Right cardiac atrium (tissue), 5 donors: Measurements from ENCODE around the gene SLC43A1. TPM values are rescaled to one million over a fixed set of nuclear protein-coding genes. Genes with fewer than 3 reads are reported as not detected.
A peak's percentile ranks its signal among the peaks of the same experiment; 100 is the strongest.

Source experiments
- ATAC-seq, 2 donors: fragments of 200-7000 bp; cut with Tn5 transposase; one replicate each; pipeline versions ENCODE4 v1.8.0 to v1.9.1; 2020; ENCODE audit warnings: moderate library complexity in 2 of 2, mild to moderate bottlenecking in 1 of 2
- DNase-seq, 3 donors: peaks; one replicate each; pipeline ENCODE4 v3.0.0-alpha.2; 2020
- H3K27ac ChIP-seq: one replicate; pipeline ENCODE4 v1.5.1; 2013; ENCODE audit warnings: mild to moderate bottlenecking, low read length, control low read depth, moderate library complexity
- H3K27me3 ChIP-seq: one replicate; pipeline ENCODE4 v1.6.1; 2013; ENCODE audit not compliant: control insufficient read depth, insufficient read depth
- H3K4me1 ChIP-seq: one replicate; pipeline ENCODE4 v1.6.1; 2013; ENCODE audit warnings: low read length; ENCODE audit not compliant: control insufficient read depth, insufficient read depth
- H3K4me3 ChIP-seq: one replicate; pipeline ENCODE4 v1.5.1; 2013; ENCODE audit warnings: low read length, control low read depth
- H3K9me3 ChIP-seq: one replicate; pipeline ENCODE4 v1.6.1; 2013; ENCODE audit warnings: low read length; ENCODE audit not compliant: control insufficient read depth
- WGBS: extraction: QIAGEN DNeasy Blood & Tissue Kit; methylation state at CpG from one replicate; pipeline ENCODE4 v1.1.7; 2013; 5-methylcytosine and 5-hydroxymethylcytosine counted together
- intact Hi-C, 4 donors: fragments of 100-400 bp; cut with DNase I; formaldehyde crosslinking; loops; one replicate each; pipeline versions ENCODE4 v1.11.0 to v1.14.0; 2022 to 2023
- polyA plus RNA-seq: library from polyadenylated mRNA; stranded (reverse); fragments of 200-250 nt; gene quantifications from one replicate; pipeline ENCODE4 v1.2.3, GENCODE V29; 2013
- total RNA-seq, 4 donors: library from RNA; stranded (reverse); fragmentation: NEBNext Ultra II Directional; extraction: Animal tissue kit (Norgen Biotek cat#: 25700); gene quantifications; one replicate each; pipeline ENCODE4 v1.2.1, GENCODE V29; 2021
- donor health status: healthy with polysubstance abuse.
- donor health status: DM: no; HTN: yes; CAD: no.
- donor health status: DM: no; HTN: no; CAD: no.
- donor health status: DM: no; HTN: yes; CAD: no; lungs with severe emphysema.
- donor health status: DM: yes; HTN: yes; CAD: no.

Gene SLC43A1
- total and polyA plus RNA-seq, 5 donors: 3.4 to 10.0 (median 8.6) TPM

GRCh38 chr11:57527056-57527631, 11.6 kb upstream of the SLC43A1 start:
- Histone ChIP-seq H3K4me1 (no peaks in the 10 kb centered on the region), H3K9me3 (no peaks in the 10 kb centered on the region), H3K27ac (no peak overlapping the region), H3K4me3 (no peak overlapping the region), H3K27me3 (no peaks in the 10 kb centered on the region)
- WGBS: 16% methylated on average over 7 of the region's 7 CpGs
- ATAC-seq (no peak), DNase-seq (peak; percentile 65 to 90 (median 79))
- intact Hi-C loops: loop anchor here (2.0 to 5.0 kb wide), 5 partner anchors 32 to 180 kb away; no protein-coding TSS in a partner anchor

GRCh38 chr11:57523419-57523818, 7.9 kb upstream of the SLC43A1 start:
- Histone ChIP-seq H3K27me3 (no peaks in the 10 kb centered on the region), H3K4me1 (no peaks in the 10 kb centered on the region), H3K27ac (no peak overlapping the region), H3K4me3 (no peak overlapping the region), H3K9me3 (no peaks in the 10 kb centered on the region)
- ATAC-seq (no peak), DNase-seq (no peak)
- intact Hi-C loops: no loop called here
- WGBS: 92% methylated on average over 4 of the region's 4 CpGs

- intact Hi-C loops: no loop called here
- WGBS: 84% methylated on average over 2 of the region's 2 CpGs
- no peak for DNase-seq
- Histone ChIP-seq H3K27me3 (no peaks in the 10 kb centered on the region), H3K4me1 (no peaks in the 10 kb centered on the region), H3K27ac (no peak overlapping the region), H3K9me3 (no peaks in the 10 kb centered on the region), H3K4me3 (no peak overlapping the region)
- ATAC-seq: no peak
Observed at GRCh38 chr11:57521116-57521515, 5.6 kb upstream of the SLC43A1 start.

- H3K27ac ChIP-seq: no peak overlapping the region
- WGBS: 22% methylated on average over 5 of the region's 5 CpGs
- intact Hi-C loops: no loop called here
- no peaks in the 10 kb centered on the region for H3K9me3 ChIP-seq
- H3K4me3 ChIP-seq: peak overlapping the region; percentile 80
- DNase-seq (no peak), ATAC-seq (no peak)
- no peaks in the 10 kb centered on the region for H3K27me3 ChIP-seq
- H3K4me1 ChIP-seq: no peaks in the 10 kb centered on the region
Observed at GRCh38 chr11:57516061-57516443, 550 bp upstream of the SLC43A1 start.

- under 1% methylated on average over 57 of the region's 57 CpGs for WGBS
- Histone ChIP-seq H3K9me3 (no peaks in the 10 kb centered on the region), H3K27me3 (no peaks in the 10 kb centered on the region), H3K27ac (peak overlapping the region; percentile 22), H3K4me3 (peak overlapping the region; percentile 80), H3K4me1 (no peaks in the 10 kb centered on the region)
- peak; percentile 77 to 81 for ATAC-seq
- intact Hi-C loops: no loop called here
- DNase-seq: peak; percentile 61 to 89 (median 88)
Observed at GRCh38 chr11:57514538-57515331, 767 bp downstream of the SLC43A1 start.

GRCh38 chr11:57513911-57514537, 1.5 kb downstream of the SLC43A1 start:
- intact Hi-C loops: no loop called here
- WGBS: 10% methylated on average over 35 of the region's 35 CpGs

GRCh38 chr11:57513452-57513795, 2.1 kb downstream of the SLC43A1 start:
- Histone ChIP-seq H3K27ac (no peak overlapping the region), H3K27me3 (no peaks in the 10 kb centered on the region)
- intact Hi-C loops: no loop called here

More at GRCh38 chr11:57513911-57514537, 1.5 kb downstream of the SLC43A1 start:
- peak; percentile 73 to 75 for ATAC-seq
- Histone ChIP-seq H3K27ac (no peak overlapping the region), H3K9me3 (no peaks in the 10 kb centered on the region), H3K27me3 (no peaks in the 10 kb centered on the region), H3K4me3 (peak overlapping the region; percentile 80), H3K4me1 (no peaks in the 10 kb centered on the region)
- peak; percentile 50 to 82 (median 79) for DNase-seq

GRCh38 chr11:57512646-57513451, 2.7 kb downstream of the SLC43A1 start:
- intact Hi-C loops: no loop called here
- no peaks in the 10 kb centered on the region for H3K9me3 ChIP-seq
- H3K27ac ChIP-seq: no peak overlapping the region
- no peaks in the 10 kb centered on the region for H3K4me1 ChIP-seq
- ATAC-seq: no peak
- WGBS: 81% methylated on average over 12 of the region's 12 CpGs
- no peaks in the 10 kb centered on the region for H3K27me3 ChIP-seq
- no peak overlapping the region for H3K4me3 ChIP-seq
- no peak for DNase-seq

More at GRCh38 chr11:57513452-57513795, 2.1 kb downstream of the SLC43A1 start:
- Histone ChIP-seq H3K4me1 (no peaks in the 10 kb centered on the region), H3K9me3 (no peaks in the 10 kb centered on the region), H3K4me3 (no peak overlapping the region)
- 27% methylated on average over 1 of the region's 1 CpG for WGBS
- no peak for ATAC-seq
- DNase-seq: no peak

GRCh38 chr11:57511741-57512430, 3.6 kb downstream of the SLC43A1 start:
- H3K27ac ChIP-seq: no peak overlapping the region
- H3K4me1 ChIP-seq: no peaks in the 10 kb centered on the region
- ATAC-seq (no peak), DNase-seq (no peak)
- no peak overlapping the region for H3K4me3 ChIP-seq
- intact Hi-C loops: no loop called here
- no peaks in the 10 kb centered on the region for H3K9me3 ChIP-seq
- 91% methylated on average over 6 of the region's 6 CpGs for WGBS
- no peaks in the 10 kb centered on the region for H3K27me3 ChIP-seq

- WGBS: 91% methylated on average over 7 of the region's 7 CpGs
- Histone ChIP-seq H3K27ac (no peak overlapping the region), H3K27me3 (no peaks in the 10 kb centered on the region), H3K4me1 (no peaks in the 10 kb centered on the region), H3K4me3 (no peak overlapping the region), H3K9me3 (no peaks in the 10 kb centered on the region)
- intact Hi-C loops: no loop called here
- DNase-seq: no peak
- no peak for ATAC-seq
Observed at GRCh38 chr11:57508341-57509170, 6.9 kb downstream of the SLC43A1 start.
